GM15510 (cell line): ENCODE data around the gene ARR3.

ENCODE experiments used
- POLR2A ChIP-seq: IDR thresholded peaks from 3 replicates; pipeline ENCODE4 v1.6.1; 2011; ENCODE audit warnings: borderline replicate concordance; ENCODE audit not compliant: insufficient read length; ENCODE audit errors: extremely low read depth

The ARR3 gene

GRCh38 chrX:70257423-70258288, 10.5 kb upstream of the ARR3 start:
- TF ChIP-seq POLR2A: no peak

- TF ChIP-seq POLR2A: no peak
Observed at GRCh38 chrX:70260104-70260503, 8.0 kb upstream of the ARR3 start, which contains the start of gene P2RY4. Gene P2RY4 (minus strand): TSS chrX:70260204. CDS start chrX:70259624, 580 bp downstream.

GRCh38 chrX:70262952-70263567, 5.1 kb upstream of the ARR3 start:
- no peak for TF ChIP-seq POLR2A

- no peak for TF ChIP-seq POLR2A
Observed at GRCh38 chrX:70264784-70265183, 3.4 kb upstream of the ARR3 start.

- TF ChIP-seq POLR2A: no peak
Observed at GRCh38 chrX:70279081-70279480, 10.9 kb downstream of the ARR3 start.

- no peak for TF ChIP-seq POLR2A
Observed at GRCh38 chrX:70280573-70280972, 12.4 kb downstream of the ARR3 start.

- TF ChIP-seq POLR2A: no peak
Observed at GRCh38 chrX:70281951-70282350, 13.8 kb downstream of the ARR3 start, which contains the start of gene RAB41. Gene RAB41 (plus strand): TSS chrX:70282172. CDS start chrX:70282218, 46 bp downstream.

- no peak for TF ChIP-seq POLR2A
Observed at GRCh38 chrX:70289168-70289792, 21.1 kb downstream of the ARR3 start.

GRCh38 chrX:70289793-70290770, 21.9 kb downstream of the ARR3 start, which contains the start of the genes KIF4A and PDZD11:
Gene KIF4A (plus strand): TSS chrX:70290104. CDS start chrX:70290459, 355 bp downstream.
Gene PDZD11 (minus strand): TSS chrX:70289927. CDS start chrX:70289341, 586 bp downstream.
- TF ChIP-seq POLR2A: peak; percentile 73

GRCh38 chrX:70292788-70293187, 24.7 kb downstream of the ARR3 start:
- TF ChIP-seq POLR2A: no peak

- no peak for TF ChIP-seq POLR2A
Observed at GRCh38 chrX:70293621-70294020, 25.5 kb downstream of the ARR3 start.

GRCh38 chrX:70301716-70302115, 33.6 kb downstream of the ARR3 start:
- no peak for TF ChIP-seq POLR2A

GRCh38 chrX:70313503-70313902, 45.4 kb downstream of the ARR3 start:
- TF ChIP-seq POLR2A: no peak

GRCh38 chrX:70322784-70323183, 54.6 kb downstream of the ARR3 start:
- no peak for TF ChIP-seq POLR2A
